Measurements from ENCODE around the gene ILK.

DNA sequence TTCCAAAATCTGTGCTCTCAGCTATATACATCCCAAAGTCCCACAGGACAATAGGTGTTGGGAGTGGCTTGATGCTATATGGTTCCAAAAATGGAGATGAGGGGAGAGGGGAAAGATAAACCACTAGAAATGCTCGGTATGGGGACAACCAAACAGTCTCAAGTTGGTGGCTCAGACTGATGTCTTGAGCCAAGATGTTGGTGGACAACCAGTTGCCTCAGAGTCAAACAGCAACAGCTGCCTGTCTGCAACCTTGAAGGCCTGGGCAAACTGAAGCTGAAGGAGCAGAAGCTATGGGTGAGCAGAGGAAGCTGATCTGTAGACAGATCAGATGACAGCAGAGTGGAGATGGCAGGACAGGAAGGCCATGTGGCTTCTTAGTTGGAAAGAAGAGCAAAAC is 4.1 kb upstream of the ILK start:
- TF ChIP-seq, protein P1, sequence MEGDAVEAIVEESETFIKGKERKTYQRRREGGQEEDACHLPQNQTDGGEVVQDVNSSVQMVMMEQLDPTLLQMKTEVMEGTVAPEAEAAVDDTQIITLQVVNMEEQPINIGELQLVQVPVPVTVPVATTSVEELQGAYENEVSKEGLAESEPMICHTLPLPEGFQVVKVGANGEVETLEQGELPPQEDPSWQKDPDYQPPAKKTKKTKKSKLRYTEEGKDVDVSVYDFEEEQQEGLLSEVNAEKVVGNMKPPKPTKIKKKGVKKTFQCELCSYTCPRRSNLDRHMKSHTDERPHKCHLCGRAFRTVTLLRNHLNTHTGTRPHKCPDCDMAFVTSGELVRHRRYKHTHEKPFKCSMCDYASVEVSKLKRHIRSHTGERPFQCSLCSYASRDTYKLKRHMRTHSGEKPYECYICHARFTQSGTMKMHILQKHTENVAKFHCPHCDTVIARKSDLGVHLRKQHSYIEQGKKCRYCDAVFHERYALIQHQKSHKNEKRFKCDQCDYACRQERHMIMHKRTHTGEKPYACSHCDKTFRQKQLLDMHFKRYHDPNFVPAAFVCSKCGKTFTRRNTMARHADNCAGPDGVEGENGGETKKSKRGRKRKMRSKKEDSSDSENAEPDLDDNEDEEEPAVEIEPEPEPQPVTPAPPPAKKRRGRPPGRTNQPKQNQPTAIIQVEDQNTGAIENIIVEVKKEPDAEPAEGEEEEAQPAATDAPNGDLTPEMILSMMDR (conservative IDR thresholded peaks at IDR 0.05): no peak
- TF ChIP-seq ZFX (IDR thresholded peaks at IDR 0.05): no peak

Measured in C4-2B (cell line).